ENCODE data around the gene ZPBP. TPM values are rescaled to one million over a fixed set of nuclear protein-coding genes. Genes with fewer than 3 reads are reported as not detected.
A peak's percentile ranks its signal among the peaks of the same experiment; 100 is the strongest.

The ZPBP gene
- total RNA-seq, 1 experiment from 2014 or later = not detected

- Histone ChIP-seq H3K36me3 (ENCODE audit: control insufficient read depth, insufficient read depth, low read length) (no peaks in the 10 kb centered on the region), H3K27ac (ENCODE audit: low read length) (no peak overlapping the region), H3K4me1 (ENCODE audit: control insufficient read depth, insufficient read depth, low read length) (no peaks in the 10 kb centered on the region), H3K4me3 (ENCODE audit: low read depth in 2 of 2, low read length in 2 of 2) (no peak overlapping the region), H3K9me3 (ENCODE audit: control insufficient read depth, insufficient read depth, low read depth, low read length) (peaks cover 16% of the 10 kb centered on the region; the same call in 1 of the 2 replicates), H3K27me3 (ENCODE audit: control insufficient read depth, insufficient read depth, low read length) (no peaks in the 10 kb centered on the region)
- intact Hi-C loops (cut with micrococcal nuclease; ENCODE audit: unreplicated experiment) (no loop called here), in situ Hi-C loops (cut with HindIII; ENCODE audit: low pct_unique_long_range_greater_than_20kb, low sequenced_read_pairs) (no loop called here)
- no peak for TF ChIP-seq SIN3A (IDR thresholded peaks at IDR 0.05; ENCODE audit: borderline replicate concordance, insufficient read depth, low read depth, low read length)
- TF ChIP-seq TCF7L2 (IDR thresholded peaks at IDR 0.05; ENCODE audit: low read depth, low read length) = no peak
- no peak for TF ChIP-seq REST (IDR thresholded peaks at IDR 0.05; ENCODE audit: insufficient read depth in 1 of 2, low read depth in 2 of 2, low read length in 1 of 2)
- TF ChIP-seq POLR2AphosphoS5 (IDR thresholded peaks at IDR 0.05; ENCODE audit: low read depth, low read length) = no peak
- no peak for TF ChIP-seq CTCF (IDR thresholded peaks at IDR 0.05)
- ATAC-seq = no peak
- BruUV-seq (replicated peaks) = no TSS peak
- CTCF ChIA-PET = no interaction called here
- no peak for DNase-seq (ENCODE audit: low read depth, low spot score)
- POLR2A ChIA-PET = no interaction called here
Observed at GRCh38 chr7:49986191-49986590, 106.9 kb downstream of the ZPBP start.

- intact Hi-C loops (cut with micrococcal nuclease; ENCODE audit: unreplicated experiment) (no loop called here), in situ Hi-C loops (cut with HindIII; ENCODE audit: low pct_unique_long_range_greater_than_20kb, low sequenced_read_pairs) (no loop called here)
- ATAC-seq = peak; percentile 65; the same call in 1 of the 2 replicates
- CTCF ChIA-PET = no interaction called here
- Histone ChIP-seq H3K36me3 (ENCODE audit: control insufficient read depth, insufficient read depth, low read length) (no peaks in the 10 kb centered on the region), H3K27me3 (ENCODE audit: control insufficient read depth, insufficient read depth, low read length) (no peaks in the 10 kb centered on the region), H3K4me1 (ENCODE audit: control insufficient read depth, insufficient read depth, low read length) (no peaks in the 10 kb centered on the region; the same call in 1 of the 2 replicates), H3K4me3 (ENCODE audit: low read depth in 2 of 2, low read length in 2 of 2) (no peak overlapping the region), H3K9me3 (ENCODE audit: control insufficient read depth, insufficient read depth, low read depth, low read length) (no peaks in the 10 kb centered on the region), H3K27ac (ENCODE audit: low read length) (no peak overlapping the region)
- POLR2A ChIA-PET = no interaction called here
- BruUV-seq (replicated peaks) = no TSS peak
- no peak for DNase-seq (ENCODE audit: low read depth, low spot score)
- TF ChIP-seq REST (IDR thresholded peaks at IDR 0.05; ENCODE audit: insufficient read depth in 1 of 2, low read depth in 2 of 2, low read length in 1 of 2) (no peak), TCF7L2 (IDR thresholded peaks at IDR 0.05; ENCODE audit: low read depth, low read length) (no peak), CTCF (IDR thresholded peaks at IDR 0.05) (no peak), SIN3A (IDR thresholded peaks at IDR 0.05; ENCODE audit: borderline replicate concordance, insufficient read depth, low read depth, low read length) (no peak), POLR2AphosphoS5 (IDR thresholded peaks at IDR 0.05; ENCODE audit: low read depth, low read length) (no peak)
Observed at GRCh38 chr7:49980465-49980864, 112.6 kb downstream of the ZPBP start.

Measured in Panc1 (cell line).